HG02588 (cell line): ENCODE measurements around the gene ARHGAP9.
"Not testable (repeated sequence)": the region's sequence is repeated elsewhere in the genome, so short reads cannot be mapped to it uniquely, and the experiment has no call there.

ENCODE experiments used
- ATAC-seq: cut with Tn5 transposase; IDR thresholded peaks from one replicate; pipeline ENCODE4 v1.9.1; 2021; ENCODE audit warnings: mild to moderate bottlenecking, moderate library complexity; ENCODE audit not compliant: unreplicated experiment

The ARHGAP9 gene

DNA sequence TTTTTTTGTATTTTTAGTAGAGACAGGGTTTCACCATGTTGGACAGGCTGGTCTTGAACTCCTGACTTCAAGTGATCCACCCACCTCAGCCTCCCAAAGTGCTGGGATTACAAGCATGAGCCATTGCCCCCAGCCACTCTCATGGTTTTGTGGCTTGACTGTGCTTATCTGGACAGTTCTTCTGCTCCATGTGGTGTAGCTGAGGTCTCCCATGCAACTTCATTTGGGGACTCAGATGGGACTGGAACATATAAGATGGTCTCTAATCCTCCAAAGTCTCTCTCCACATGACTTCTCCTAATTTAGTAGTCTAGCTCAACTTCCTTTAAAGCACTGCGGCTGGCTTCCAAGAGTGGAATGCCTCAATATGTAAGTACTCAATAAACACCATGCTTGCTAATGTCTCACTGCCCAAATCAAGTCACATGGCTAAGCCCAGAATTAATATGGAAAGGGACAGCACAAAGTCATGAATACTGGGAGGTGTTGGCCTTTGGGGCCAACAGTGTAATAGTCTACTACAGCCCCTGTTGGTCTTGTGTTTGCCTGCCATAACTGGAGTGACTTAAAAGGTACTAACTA is 37.7 kb downstream of the ARHGAP9 start:
- ATAC-seq: no peak

DNA sequence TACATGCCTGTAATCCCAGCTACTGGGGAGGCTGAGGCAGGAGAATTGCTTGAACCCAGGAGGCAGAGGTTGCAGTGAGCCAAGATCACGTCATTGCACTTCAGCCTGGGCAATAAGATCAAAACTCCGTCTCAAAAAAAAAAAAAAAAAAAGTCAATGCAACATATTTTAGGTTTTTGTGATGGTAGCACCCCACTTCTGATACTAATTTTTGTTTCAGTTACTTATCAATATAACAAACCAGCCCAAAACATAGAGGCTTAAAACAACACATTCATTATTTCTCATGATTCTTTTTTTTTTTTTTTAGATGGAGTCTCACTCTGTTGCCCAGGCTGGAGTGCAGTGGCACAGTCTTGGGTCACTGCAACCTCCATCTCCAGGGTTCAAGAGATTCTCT is 38.3 kb downstream of the ARHGAP9 start:
- ATAC-seq: not testable (repeated sequence)

DNA sequence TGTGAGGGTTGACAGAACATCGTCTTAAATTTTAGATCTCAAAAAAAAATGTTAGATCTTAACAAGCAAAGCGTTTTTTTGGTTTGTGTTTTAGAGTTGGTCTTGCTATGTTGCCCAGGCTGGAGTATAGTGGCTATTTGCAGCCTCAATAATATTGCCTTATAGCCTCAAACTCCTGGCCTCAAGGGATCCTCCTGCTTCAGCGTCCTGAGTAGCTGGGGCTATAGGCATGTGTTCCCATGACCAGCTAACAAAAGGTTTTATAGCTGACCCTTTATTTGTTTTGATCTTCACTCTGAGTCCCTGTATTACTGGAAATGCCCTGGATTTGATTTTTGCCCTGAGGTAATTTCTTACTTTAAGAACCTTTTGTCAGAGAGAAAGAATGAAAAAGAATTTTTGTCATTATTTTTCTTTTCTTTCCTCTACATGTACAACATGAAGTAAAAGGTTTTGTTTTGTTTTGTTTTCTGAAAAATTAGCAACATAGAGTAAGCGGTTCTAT is 39.9 kb downstream of the ARHGAP9 start:
- no peak for ATAC-seq

DNA sequence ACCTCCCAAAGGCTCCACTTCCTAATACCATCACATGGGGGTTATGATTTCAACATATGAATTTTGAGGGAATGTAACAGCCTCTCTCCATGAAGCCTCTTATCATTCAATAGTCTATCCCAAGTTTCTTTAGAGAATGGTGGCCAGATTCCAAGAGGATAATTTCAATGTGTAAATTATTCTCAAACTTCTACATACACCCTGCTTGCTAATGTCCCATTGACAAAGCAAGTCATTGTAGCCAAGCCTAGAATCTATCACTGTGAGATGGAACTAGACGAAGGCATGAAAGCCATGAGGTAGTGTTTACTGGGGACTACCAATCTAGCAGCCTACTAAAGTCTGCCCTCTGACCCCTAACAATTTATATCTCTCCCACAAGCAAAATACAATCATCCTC is 41.3 kb downstream of the ARHGAP9 start:
- ATAC-seq: no peak

DNA sequence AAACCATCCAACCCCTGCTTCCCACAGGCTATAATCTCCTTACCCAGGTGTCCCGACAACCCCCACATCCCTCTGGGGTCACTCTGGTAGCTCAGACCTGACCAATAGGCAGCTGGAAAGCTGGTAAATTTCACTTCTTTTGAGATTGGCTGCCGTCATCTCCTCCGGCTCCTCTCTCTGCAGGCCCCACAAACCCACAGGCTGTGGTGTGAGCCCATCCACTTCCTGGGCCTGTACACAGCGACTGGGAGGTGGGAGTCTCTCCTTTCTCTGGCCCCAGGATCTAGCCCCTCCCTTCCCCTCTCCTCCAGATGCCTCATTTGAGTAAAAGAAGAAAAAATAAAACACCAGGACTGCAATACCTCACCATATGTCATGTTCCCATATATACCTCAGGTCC is 44.4 kb downstream of the ARHGAP9 start:
- ATAC-seq: no peak

DNA sequence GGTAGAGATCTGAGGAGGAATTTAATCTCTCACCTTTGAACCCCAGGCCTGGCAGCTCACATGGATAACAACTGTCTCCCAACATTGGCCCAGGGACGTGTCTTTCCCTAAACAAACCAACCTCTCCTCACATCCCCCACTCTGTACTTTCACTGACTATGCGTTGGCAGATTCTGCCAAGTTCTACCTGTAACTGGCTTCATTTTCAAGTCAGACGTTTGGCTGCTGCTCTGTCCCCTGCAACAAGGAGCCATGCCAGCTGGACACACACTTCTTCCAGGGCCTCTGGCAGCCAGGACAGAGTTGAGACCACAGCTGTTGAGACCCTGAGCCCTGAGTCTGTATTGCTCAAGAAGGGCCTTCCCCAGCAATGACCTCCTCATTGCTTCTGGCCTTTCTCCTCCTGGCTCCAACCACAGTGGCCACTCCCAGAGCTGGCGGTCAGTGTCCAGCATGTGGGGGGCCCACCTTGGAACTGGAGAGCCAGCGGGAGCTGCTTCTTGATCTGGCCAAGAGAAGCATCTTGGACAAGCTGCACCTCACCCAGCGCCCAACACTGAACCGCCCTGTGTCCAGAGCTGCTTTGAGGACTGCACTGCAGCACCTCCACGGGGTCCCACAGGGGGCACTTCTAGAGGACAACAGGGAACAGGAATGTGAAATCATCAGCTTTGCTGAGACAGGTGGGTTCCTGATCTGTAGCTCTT is 45.0 kb downstream of the ARHGAP9 start, which contains the start of gene INHBC:
TSS of gene INHBC (plus strand) at position 268 of the 707 bp plus-strand sequence. CDS start at position 371, 103 bp downstream.
- ATAC-seq: no peak

DNA sequence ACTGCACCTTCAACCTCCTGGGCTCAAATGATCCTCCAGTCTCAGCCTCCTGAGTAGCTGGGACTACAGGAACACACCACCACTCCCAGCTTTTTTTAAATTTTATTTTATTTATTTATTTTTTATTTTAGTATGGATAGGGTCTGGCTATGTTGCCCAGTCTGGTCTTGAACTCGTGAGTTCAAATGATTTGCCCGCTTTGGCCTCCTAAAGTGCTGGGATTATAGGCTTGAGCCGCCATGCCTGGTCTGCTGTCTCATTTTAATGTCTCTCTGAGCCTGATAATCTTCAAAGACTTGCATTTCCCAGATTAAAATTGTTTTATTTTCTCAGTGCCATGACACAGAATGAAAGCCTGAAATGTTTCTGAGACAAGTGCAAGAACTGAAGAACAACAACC is 46.3 kb downstream of the ARHGAP9 start:
- no peak for ATAC-seq

DNA sequence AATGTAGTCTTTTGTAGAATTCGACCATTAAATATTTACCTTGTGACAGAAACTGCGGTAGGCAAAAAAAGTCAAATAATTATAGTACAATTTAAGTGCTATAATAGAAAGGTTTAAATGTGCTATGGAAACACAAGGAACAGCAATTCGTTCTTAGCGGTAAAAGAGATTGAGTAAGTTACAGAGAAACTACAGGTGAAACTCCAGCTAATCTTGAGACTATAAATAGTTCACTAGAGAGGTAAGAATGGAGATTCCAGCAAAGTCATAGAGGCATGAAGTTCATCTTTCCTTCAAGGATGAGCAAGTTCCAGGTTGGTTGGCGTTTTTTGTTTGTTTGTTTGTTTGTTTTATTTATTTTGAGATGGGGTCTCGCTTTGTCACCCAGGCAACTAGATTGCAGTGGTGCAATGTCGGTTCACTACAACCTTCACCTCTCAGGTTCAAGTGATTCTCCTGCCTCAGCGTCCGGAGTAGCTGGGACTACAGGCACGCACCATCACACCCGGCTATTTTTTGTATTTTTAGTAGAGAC is 47.9 kb downstream of the ARHGAP9 start:
- no peak for ATAC-seq

DNA sequence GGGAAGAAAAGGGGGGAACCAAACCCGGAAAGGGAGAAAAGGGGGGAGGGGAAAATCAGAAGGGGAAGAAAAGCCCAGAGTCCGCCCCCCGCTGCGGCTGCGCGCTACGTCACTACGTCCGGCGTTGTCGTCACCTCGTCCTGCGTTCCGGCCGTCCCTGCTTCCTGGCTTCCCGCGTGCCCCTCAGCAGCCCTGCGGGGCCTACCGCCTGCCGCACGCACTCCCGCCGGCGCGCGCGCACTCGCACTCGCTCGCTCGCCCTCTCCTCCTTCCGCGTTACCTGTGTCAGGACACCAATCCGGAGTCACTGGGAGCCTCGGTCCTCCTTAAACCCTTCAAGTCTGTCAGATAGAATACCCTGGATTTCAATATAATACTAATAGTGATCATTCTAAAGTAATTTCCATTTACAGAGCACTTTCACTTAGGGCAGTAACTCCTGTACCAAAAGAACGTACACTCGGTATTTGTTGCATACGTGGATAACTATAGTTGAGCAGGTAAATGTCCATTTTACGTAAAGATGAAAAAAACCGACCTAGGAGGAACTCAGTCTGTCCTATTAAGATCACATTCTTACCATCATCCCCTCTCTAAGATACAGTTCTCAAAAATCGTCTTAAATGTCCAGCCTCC is 48.6 kb downstream of the ARHGAP9 start, which contains the start of gene R3HDM2:
TSS of gene R3HDM2 (minus strand) at position 113 of the 636 bp plus-strand sequence. CDS start 120,615 bp downstream, outside the sequence.
- ATAC-seq: peak; percentile 90

DNA sequence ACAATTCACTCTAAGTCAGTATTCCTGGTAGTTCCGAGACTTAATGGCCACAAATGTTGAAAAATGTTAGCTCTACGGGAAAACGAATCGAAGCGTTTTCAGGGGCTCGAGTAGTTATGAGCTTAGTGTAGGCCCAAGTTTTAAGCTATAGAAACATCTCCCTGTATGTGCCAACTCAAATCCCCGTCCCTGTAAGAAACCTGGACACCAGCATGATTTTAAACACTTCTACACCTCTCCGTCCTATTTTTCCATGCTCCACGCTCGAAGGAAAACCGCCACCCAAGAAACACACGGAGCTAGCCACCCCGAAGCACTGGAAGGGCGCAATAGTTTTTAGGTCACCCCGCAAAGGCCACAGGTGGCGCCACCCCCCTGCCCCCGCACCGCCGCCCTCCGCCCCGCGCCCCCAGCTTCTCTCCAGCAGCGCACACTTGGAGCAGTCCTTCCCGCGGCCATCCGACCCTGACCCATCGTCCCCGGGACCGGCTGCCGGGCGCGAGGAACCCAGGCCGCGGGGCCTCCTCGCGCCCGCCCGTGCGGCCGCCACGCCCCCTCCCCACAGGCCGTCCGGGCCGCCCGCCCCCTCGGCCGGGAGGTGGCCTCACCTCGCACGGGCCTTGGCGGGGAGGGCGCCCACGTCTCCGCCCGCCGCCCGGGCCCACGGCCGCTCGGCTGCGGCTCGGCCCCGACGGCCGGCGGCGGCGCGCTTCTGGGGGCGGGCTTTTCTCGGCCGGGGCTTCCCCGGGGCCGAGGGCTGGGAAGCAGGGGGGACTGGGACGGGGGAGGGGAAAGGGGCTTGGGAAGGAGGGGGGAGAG is 49.3 kb downstream of the ARHGAP9 start:
- peak; percentile 56 for ATAC-seq

DNA sequence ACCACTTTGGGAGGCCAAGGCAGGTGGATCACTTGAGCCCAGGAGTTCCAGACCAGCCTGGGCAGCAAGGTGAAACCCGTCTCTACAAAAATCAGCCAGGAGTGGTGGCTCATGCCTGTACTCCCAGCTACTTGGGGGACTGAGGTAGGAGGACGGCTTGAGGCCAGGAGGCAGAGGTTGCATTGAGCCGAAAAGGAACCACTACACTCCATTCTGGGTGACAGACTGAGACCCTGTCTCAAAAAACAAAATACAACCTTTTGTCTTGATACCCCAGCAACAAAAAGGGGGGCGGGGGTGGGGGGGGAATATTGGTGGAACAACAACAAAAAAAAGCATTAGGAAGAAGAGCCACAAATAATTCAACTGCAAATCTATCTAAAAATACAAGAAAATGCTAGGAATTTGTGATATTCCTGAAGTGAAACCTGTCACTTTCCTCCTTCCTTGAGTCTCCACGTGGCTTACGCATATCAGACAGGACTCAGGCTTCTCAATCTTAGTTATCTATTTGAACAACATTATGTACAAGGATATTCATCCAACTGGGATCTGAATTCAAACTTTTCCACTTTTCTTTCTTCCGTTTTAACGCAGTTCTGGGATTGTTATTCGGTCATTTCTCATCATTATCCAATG is 50.1 kb downstream of the ARHGAP9 start:
- no peak for ATAC-seq

DNA sequence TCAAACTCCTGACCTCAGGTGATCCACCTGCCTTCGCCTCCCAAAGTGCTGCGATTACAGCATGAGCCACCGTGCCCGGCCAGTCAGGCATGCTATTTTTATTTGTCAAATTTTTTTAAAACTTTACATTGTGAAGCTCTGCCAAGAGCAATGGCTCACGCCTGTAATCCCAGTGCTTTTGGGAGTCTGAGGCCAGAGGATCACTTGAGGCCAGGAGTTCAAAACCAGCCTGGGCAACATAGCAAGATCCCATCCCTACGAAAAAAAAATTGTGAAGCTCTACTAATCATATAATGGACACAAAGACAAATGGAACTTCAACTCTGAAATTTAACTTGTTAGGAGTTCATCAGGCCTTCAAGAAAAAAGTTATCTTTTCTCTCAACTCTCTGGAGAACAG is 50.7 kb downstream of the ARHGAP9 start:
- no peak for ATAC-seq

DNA sequence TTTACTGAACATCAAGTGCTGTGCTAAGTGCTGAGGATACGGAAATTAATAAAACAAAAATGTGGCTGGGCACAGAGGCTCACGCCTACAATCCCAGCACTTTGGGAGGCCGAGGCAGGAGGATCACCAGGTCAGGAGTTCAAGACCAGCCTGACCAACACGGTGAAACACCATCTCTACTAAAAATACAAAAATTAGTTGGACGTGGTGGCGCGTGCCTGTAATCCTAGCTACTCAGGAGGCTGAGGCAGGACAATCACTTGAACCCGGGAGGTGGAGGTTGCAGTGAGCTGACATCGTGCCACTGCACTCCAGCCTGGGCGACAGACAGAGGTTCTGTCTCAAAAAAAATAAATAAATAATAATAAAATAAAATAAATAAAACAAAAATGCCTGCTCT is 52.7 kb downstream of the ARHGAP9 start:
- not testable (repeated sequence) for ATAC-seq
